ENCODE data around the gene GRWD1.

The GRWD1 gene

DNA sequence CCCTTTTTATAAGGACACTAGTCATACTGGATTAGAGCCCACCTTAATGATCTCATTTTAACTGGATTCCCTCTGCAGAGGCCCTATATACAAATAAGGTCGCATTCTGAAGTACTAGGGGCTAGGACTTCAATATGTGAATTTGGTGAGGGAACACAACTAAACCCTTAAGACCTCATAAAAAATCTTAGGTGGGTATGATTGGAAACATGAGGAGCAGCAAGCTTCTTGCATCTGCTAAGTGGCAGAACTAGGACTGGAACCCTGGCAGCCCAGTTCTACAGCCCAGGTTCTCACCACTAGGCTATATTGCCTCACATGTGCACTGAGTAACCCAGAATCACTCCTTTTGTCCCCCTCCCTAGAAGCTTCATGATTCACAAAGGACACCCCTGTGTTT lies 17.1 kb upstream of the GRWD1 start:
- no peak for DNase-seq

- no peak for DNase-seq
Measured at GRCh38 chr19:48433337-48433736, 12.4 kb upstream of the GRWD1 start.

GRCh38 chr19:48436586-48436985 lies 9.2 kb upstream of the GRWD1 start:
- DNase-seq = no peak

DNA sequence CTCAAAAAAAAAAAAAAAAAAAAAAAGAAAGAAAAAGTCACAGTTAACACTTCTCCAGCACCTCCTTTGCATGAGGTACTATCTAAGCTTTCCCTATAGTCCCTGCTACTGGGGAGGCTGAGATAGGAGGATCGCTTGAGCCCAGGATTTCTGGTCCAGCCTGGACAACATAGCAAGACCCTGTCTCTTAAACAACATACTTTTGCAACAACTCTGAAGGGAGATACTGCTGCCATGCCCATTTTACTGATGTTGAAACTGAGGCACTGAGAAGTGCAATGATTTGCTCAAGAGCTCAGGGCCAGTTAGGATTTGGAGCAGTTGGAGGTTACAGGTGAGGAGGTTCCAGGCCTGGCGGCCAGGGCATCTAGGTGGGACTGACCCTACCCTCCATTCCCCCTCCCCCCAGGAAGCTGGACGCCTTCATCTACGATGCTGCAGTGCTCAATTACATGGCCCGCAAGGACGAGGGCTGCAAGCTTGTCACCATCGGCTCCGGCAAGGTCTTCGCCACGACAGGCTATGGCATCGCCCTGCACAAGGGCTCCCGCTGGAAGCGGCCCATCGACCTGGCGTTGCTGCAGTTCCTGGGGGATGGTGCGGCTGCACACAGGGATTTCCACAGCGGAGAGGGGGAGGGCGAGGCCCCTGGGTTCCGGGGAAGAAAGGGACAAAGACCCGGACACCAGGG lies 4.3 kb upstream of the GRWD1 start:
- no peak for DNase-seq

DNA sequence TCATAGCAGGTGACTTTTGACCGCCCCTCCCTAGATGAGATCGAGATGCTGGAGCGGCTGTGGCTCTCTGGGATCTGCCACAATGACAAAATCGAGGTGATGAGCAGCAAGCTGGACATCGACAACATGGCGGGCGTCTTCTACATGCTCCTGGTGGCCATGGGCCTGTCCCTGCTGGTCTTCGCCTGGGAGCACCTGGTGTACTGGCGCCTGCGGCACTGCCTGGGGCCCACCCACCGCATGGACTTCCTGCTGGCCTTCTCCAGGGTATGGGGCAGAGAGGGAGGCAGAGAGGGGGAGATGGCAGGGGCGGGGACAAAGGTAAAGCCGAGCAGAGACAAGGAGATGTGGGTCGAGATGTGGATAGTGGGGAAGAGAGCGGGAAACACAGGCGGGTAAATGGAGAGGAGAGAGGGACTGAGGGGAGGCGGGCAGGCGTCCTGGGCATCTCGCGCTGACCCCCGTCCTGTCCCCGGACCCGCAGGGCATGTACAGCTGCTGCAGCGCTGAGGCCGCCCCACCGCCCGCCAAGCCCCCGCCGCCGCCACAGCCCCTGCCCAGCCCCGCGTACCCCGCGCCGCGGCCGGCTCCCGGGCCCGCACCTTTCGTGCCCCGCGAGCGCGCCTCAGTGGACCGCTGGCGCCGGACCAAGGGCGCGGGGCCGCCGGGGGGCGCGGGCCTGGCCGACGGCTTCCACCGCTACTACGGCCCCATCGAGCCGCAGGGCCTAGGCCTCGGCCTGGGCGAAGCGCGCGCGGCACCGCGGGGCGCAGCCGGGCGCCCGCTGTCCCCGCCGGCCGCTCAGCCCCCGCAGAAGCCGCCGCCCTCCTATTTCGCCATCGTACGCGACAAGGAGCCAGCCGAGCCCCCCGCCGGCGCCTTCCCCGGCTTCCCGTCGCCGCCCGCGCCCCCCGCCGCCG lies 3.4 kb upstream of the GRWD1 start:
- no peak for DNase-seq

- DNase-seq = no peak
Measured at GRCh38 chr19:48443256-48443655, 2.5 kb upstream of the GRWD1 start.

- DNase-seq = no peak
Measured at GRCh38 chr19:48443731-48444128, 2.1 kb upstream of the GRWD1 start.

DNA sequence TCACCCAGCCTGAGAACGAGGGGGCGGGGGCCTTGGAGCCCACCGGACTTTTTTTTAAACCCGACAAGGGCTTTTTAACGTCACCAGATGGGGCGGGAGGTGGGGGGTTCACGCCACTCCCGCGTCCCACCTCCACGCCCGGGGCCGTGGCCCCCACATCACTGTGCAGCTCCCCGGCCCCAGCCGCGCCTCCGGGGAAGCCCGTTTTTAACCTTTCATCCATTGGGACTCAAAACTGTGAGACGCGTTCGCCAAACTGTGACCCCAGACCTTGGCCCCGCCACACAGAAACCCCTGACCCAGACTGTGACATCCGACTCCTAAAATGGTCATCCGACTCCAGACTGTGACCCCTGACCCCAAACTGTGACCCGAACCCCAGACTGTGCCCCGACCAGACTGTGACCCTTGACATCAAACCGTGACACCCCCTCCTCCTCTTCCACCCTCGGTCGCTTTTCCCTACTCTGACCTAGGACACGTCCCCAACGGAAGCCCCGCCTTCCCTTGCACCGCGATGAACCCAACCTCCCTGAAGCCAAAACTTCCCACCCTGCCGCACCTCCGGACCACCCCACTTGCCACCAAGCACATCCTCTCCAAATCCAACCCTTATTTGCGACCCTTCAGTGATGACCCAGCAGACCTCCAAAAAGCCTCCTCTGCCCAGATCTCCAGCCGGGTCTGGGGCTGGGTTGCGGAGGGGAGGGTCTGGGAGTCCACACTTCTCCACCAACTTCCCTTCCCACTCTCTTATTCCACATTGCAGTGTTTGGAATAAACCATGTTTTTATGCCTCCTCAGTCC lies 1.5 kb upstream of the GRWD1 start:
- no peak for DNase-seq

DNA sequence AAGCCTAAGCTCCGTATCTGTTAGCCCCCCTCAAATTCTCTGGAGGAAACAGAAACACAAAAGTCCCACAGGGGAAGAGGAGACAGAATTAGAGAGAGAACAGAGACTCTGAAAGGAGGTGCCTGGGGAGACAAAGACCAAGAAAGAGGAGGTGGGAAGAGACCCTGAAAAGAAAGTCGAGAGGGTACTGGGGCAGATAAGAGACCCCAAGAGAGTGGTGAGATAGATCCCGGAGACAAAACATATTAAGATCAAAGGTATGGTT lies 915 bp upstream of the GRWD1 start:
- no peak for DNase-seq

DNA sequence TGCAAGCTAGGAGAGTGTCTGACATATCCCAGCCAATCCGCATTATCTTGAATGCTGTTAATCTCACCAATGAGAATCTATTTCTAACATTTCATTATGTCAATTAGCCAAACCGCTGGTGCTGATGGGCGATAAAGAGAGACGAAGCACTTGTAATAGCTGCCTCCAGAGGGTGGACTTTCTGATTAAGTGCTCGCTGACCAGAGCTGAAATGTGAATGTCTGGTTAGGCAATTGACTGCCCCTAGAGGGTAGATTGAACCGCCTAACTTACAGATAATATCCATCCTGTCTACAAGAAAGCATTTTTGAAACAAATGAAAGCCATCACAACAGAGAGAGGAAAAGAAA lies 552 bp upstream of the GRWD1 start:
- peak; percentile 88 for DNase-seq

DNA sequence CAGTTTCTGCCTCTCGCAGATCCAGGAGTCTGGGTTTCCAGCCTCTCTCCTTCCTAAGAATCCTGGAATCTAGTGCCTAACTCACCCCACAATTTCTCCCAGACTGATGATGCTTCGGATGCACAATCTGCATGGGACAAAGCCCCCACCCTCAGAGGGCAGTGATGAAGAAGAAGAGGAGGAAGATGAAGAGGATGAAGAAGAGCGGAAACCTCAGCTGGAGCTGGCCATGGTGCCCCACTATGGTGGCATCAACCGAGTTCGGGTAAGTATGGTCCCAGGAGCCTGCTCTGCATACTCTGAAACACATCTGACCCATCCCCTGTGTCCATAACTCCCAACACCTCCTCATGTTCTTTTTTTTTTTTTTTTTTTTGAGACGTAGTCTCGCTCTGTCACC lies 796 bp downstream of the GRWD1 start:
- DNase-seq = no peak

DNA sequence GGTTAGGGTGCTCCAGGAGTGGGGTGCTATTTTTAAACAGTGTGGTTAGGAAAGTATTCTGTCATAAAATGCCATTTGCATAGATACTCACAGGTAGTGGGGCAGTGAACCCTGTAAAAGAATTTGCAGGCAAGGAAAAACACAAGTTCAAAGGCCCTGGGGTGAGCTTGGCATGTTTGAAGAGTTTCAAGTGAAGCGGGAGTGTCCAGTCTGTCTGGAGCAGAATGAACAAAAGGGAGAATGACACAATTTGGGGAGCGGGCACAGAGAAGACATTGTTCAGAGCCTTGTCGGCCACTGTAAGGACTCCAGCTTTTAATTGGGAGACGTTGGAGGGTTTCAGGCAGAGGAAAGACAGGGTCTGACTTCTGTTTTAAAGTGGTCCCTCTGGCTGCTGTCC lies 2.8 kb downstream of the GRWD1 start:
- DNase-seq = no peak

DNA sequence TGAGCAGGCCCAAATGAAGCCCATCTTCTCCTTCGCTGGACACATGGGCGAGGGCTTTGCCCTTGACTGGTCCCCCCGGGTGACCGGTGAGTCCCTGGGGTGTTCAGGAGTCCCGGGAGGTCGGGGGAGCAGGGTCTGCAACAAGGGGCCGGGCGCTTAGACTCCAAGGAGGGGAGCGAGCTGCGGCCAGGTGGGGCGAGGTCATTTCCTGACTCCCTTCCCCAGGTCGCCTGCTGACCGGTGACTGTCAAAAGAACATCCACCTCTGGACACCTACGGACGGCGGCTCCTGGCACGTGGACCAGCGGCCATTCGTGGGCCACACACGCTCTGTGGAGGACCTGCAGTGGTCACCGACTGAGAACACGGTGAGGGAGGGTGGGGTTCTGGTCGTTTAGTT lies 4.7 kb downstream of the GRWD1 start:
- no peak for DNase-seq

DNA sequence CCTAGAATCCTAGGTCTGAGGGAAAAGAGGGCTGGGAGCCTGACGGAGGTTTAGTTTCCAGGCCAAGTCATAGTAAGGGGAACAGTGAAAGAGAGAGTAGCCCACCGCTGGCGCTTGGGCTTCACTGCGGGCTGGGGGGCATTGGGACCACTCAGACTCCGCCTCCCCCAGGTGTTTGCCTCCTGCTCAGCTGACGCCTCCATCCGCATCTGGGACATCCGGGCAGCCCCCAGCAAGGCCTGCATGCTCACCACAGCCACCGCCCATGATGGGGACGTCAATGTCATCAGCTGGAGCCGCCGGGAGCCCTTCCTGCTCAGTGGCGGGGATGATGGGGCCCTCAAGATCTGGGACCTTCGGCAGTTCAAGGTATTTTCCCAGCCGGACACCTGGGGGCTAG lies 5.1 kb downstream of the GRWD1 start:
- DNase-seq = no peak

- no peak for DNase-seq
Measured at GRCh38 chr19:48451624-48452023, 5.8 kb downstream of the GRWD1 start.

GRCh38 chr19:48452289-48453190 lies 6.8 kb downstream of the GRWD1 start:
- DNase-seq = no peak

DNA sequence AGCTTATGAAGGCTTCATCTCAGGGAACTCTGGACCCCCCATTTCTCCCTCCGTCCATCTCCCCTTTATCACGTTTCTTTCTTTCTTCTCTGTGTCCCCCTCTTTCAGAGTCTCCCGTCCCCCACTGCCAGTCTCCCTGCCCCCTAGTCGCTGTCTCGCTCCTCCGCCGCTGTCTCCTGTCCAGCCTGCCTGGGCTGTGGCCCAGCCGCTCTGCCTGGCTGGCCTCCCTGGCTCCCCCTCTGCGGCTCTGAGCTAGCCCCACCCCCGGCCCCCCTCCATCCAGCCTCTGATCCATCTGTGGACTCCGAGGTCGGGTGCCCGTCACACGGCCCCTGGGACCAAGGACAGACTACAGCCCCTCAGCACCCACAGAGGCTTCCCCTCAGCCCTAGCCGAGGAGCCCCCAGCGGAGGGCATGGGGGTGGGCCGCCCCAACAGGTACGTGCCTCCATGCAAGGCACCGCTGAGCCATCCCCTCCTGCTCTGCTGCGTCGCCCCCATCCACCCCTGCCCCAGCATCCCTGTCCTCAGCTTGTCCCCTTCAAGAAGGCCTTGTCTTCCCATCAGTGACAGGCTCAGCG lies 8.5 kb downstream of the GRWD1 start:
- no peak for DNase-seq

DNA sequence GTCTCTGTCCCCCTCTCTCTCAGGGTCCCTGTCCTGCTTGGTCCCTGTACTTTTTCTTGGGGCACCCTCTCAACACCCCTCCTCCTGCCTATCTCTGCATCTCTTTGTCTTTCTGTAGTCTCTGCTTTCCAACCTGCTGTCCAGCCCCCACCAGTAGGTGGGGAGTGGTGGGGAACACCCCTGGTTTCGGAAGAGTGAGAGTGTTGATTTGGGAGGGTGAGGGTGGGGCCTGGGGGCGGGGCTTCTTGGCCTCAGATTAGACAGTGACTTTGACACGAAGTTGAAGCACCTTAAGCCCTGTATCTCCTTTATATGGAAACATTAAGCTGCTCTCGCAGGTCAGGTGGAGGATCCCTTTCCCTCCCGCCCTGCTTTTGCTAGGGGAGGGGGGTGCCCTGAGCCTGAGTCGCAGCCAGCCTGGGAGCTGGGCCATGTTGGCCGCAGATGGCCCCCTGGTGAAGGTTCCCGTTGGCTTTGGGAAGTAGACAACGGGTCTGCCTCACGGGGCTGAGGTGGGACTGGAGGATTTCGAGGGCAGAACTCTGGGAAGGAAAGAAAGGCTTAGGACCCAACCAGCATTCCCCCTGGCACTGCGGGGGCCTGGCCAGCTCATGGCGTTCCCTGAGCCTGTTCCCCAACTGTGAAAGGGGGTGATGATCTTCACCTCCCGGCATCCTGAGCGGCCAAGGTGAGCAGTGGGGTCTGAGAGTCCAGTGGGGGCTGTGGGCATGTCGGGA lies 9.6 kb downstream of the GRWD1 start, which contains the start of gene KCNJ14:
Gene KCNJ14, plus strand, starts transcription at position 404 of the 737 bp plus-strand sequence. CDS start 6,151 bp downstream, outside the sequence.
- DNase-seq = no peak

DNA sequence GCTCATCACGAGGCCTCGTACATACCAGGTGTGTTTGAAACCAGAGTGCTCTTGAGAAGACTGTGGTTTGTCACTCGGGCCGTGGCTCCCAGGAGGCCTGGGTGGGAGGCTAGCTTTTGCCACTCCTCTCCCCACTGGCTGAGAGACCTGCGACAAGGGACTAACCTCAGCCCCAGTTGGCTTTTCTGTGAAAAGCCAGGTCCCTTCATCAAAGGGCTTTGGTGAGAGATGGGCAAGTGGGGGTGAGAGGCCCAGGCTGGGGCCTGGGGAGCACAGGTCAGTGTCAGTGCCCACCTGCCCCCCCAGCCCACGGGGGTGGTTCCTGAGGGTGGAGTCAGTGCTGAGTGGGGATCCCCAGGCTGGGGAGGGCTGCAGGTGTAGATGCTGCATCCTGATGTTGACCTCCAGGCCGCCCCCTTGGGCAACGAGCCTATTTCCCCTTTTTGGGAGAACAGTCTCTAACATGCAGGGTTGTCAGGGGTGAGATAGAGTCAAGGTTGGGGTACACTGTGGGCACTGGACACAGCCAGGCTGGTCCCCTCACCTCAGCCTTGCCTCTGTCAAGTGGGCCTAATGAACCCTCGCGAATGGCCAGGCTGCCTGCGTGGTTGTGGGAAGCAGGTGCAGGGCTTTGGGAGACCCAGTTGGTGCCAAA lies 10.3 kb downstream of the GRWD1 start:
- DNase-seq = no peak

DNA sequence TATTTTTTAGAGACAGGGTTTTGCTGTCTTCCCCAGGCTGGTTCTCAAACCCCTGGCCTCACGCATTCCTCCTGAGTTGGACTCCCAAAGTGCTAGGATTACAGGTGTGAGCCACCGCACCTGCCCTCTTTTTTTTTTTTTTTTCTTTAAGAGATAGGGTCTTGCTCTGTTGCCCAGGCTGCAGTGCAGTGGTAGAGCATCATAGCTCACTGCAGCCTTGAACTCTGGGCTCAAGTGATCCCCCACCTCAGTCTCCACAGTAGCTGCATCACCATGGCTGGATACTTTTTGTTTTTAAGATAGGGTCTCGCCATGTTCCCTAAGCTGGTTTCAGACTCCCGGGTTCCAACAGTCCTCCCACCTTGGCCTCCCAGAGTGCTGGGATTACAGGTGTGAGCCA lies 11.1 kb downstream of the GRWD1 start:
- no peak for DNase-seq

GRCh38 chr19:48458016-48458415 lies 12.2 kb downstream of the GRWD1 start:
- DNase-seq = peak; percentile 29

All from MV-4-11 (cell line).